Choroid plexus epithelial cell (primary cell): ENCODE results near the gene CHIT1.

Source experiments
- DNase-seq: peaks from one replicate; pipeline ENCODE4 v3.0.0-alpha.2; 2010; ENCODE audit warnings: low read depth
- H3K4me3 ChIP-seq: 2 replicates; pipeline ENCODE4 v1.5.1; 2011; ENCODE audit warnings: low read depth, mild to moderate bottlenecking, control low read depth, low read length, moderate library complexity
- CTCF ChIP-seq: conservative IDR thresholded peaks from 2 replicates; pipeline ENCODE4 v1.5.1; 2011; ENCODE audit warnings: low read depth, mild to moderate bottlenecking, control low read depth, inconsistent platforms, low read length, moderate library complexity

The CHIT1 gene

GRCh38 chr1:203274603-203275381 is 45.3 kb upstream of the CHIT1 start:
- no peak for DNase-seq
- no peak for TF ChIP-seq CTCF
- H3K4me3 ChIP-seq, result no peak overlapping the region

- no peak overlapping the region for H3K4me3 ChIP-seq
- DNase-seq, result no peak
- TF ChIP-seq CTCF, result no peak
These were observed 44.6 kb upstream of the CHIT1 start for GRCh38 chr1:203273869-203274602.

- peak; percentile 92 for TF ChIP-seq CTCF
- H3K4me3 ChIP-seq, result peak overlapping the region; percentile 37
- DNase-seq, result peak; percentile 80
These were observed 43.9 kb upstream of the CHIT1 start for GRCh38 chr1:203273206-203273868.

GRCh38 chr1:203272633-203273205 is 43.2 kb upstream of the CHIT1 start:
- TF ChIP-seq CTCF, result no peak
- no peak overlapping the region for H3K4me3 ChIP-seq
- DNase-seq, result no peak

- TF ChIP-seq CTCF, result no peak
- DNase-seq, result no peak
- H3K4me3 ChIP-seq, result no peak overlapping the region
These were observed 42.6 kb upstream of the CHIT1 start for GRCh38 chr1:203271962-203272632.

GRCh38 chr1:203271018-203271743 is 41.7 kb upstream of the CHIT1 start:
- TF ChIP-seq CTCF, result no peak
- H3K4me3 ChIP-seq, result no peak overlapping the region
- peak; percentile 91 for DNase-seq
